Central memory CD8-positive, alpha-beta T cell (primary cell): ENCODE results near the gene CHD9.
"Not testable (repeated sequence)": the region's sequence is repeated elsewhere in the genome, so short reads cannot be mapped to it uniquely, and the experiment has no call there.

ENCODE experiments used
- ATAC-seq: fragments of 150-1000 bp; cut with Tn5 transposase; replicated peaks from 2 replicates; pipeline ENCODE4 v1.10.0; 2022; ENCODE audit warnings: mild to moderate bottlenecking, moderate FRiP score, moderate number of reproducible peaks; ENCODE audit not compliant: poor library complexity, severe bottlenecking; ENCODE audit errors: extremely low read depth
- DNase-seq, 2 donors: peaks; one replicate each; pipeline ENCODE4 v3.0.0; 2021; ENCODE audit warnings: low spot score in 2 of 2
- H3K27ac Mint-ChIP-seq: one replicate; pipeline ENCODE4 v1.8.0; 2022; ENCODE audit warnings: low read depth, mild to moderate bottlenecking, moderate library complexity, mixed read lengths
- H3K27me3 Mint-ChIP-seq: one replicate; pipeline ENCODE4 v1.8.0; 2022; ENCODE audit warnings: mixed read lengths
- H3K36me3 Mint-ChIP-seq: one replicate; pipeline ENCODE4 v1.8.0; 2022; ENCODE audit warnings: mild to moderate bottlenecking, moderate library complexity, mixed read lengths; ENCODE audit not compliant: insufficient read depth
- H3K4me1 Mint-ChIP-seq: one replicate; pipeline ENCODE4 v1.8.0; 2022; ENCODE audit warnings: mixed read lengths
- H3K4me3 Mint-ChIP-seq: one replicate; pipeline ENCODE4 v1.8.0; 2022; ENCODE audit warnings: mild to moderate bottlenecking, moderate library complexity, mixed read lengths
- H3K9me3 Mint-ChIP-seq: one replicate; pipeline ENCODE4 v1.8.0; 2022; ENCODE audit warnings: mixed read lengths

The CHD9 gene

GRCh38 chr16:53069772-53070171 lies 15.0 kb downstream of the CHD9 start:
- Mint-ChIP-seq H3K36me3 (no peaks in the 10 kb centered on the region), H3K9me3 (no peaks in the 10 kb centered on the region), H3K4me1 (peaks cover 67% of the 10 kb centered on the region), H3K4me3 (peak overlapping the region; percentile 42), H3K27me3 (no peaks in the 10 kb centered on the region), H3K27ac (peak overlapping the region; percentile 52)
- no peak for DNase-seq
- ATAC-seq, result no peak

- Mint-ChIP-seq H3K36me3 (peaks cover 1% of the 10 kb centered on the region), H3K4me1 (peaks cover 50% of the 10 kb centered on the region), H3K4me3 (no peak overlapping the region), H3K9me3 (no peaks in the 10 kb centered on the region), H3K27me3 (no peaks in the 10 kb centered on the region), H3K27ac (peak overlapping the region; percentile 47)
- DNase-seq (no peak), ATAC-seq (no peak)
These were observed 17.0 kb downstream of the CHD9 start for GRCh38 chr16:53071748-53072301.

DNA sequence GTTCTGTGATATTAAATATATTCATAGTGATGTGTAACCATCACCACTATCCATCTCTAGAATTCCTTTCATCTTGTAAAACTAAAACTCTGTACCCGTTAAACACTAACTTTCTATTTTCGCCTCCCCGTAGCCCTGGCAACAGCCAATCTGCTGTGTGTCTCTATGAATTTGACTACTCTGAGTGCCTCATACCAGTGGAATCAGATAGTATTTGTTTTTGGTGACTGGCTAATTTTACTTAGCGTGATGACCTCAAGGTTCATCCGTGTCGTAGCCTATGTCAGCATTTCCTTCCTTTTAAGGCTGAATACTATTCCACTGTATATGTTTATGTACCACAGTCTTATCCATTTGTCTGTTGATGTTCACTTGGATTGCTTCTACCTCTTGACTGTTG lies 18.2 kb downstream of the CHD9 start:
- H3K4me1 Mint-ChIP-seq, result peaks cover 43% of the 10 kb centered on the region
- ATAC-seq (no peak), DNase-seq (no peak)
- no peak overlapping the region for H3K4me3 Mint-ChIP-seq
- H3K36me3 Mint-ChIP-seq, result peaks cover 1% of the 10 kb centered on the region
- no peaks in the 10 kb centered on the region for H3K9me3 Mint-ChIP-seq
- H3K27ac Mint-ChIP-seq, result no peak overlapping the region
- H3K27me3 Mint-ChIP-seq, result no peaks in the 10 kb centered on the region

DNA sequence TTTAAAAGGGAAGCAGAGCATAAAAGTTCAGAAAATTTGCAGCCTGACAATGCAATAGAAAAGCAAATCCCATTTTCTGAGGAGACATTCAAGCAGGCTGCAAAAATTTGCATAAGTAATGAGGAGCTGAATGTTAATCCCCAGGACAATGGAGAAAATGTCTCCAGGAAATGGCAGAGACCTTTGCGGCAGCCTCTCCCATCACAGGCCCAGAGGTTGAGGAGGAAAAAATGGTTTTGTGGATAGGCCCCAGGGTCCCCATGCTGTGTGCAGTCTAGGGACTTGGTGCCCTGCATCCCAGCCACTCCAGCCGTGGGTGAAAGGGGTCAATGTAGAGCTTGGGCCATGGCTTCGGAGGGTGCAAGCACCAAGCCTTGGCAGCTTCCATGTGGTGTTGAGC lies 19.5 kb downstream of the CHD9 start:
- DNase-seq, H3K27me3 Mint-ChIP-seq, H3K9me3 Mint-ChIP-seq, H3K4me3 Mint-ChIP-seq, H3K36me3 Mint-ChIP-seq, ATAC-seq, H3K27ac Mint-ChIP-seq: not testable (repeated sequence)
- peaks cover 41% of the 10 kb centered on the region for H3K4me1 Mint-ChIP-seq

- H3K27ac Mint-ChIP-seq, result not testable (repeated sequence)
- H3K4me1 Mint-ChIP-seq, result peaks cover 29% of the 10 kb centered on the region
These were observed 20.7 kb downstream of the CHD9 start for GRCh38 chr16:53075461-53075860.

GRCh38 chr16:53078247-53078646 lies 23.5 kb downstream of the CHD9 start:
- no peaks in the 10 kb centered on the region for H3K27me3 Mint-ChIP-seq
- no peak overlapping the region for H3K4me3 Mint-ChIP-seq
- no peak overlapping the region for H3K27ac Mint-ChIP-seq
- no peak for DNase-seq
- peaks cover 3% of the 10 kb centered on the region for H3K36me3 Mint-ChIP-seq
- H3K4me1 Mint-ChIP-seq, result peaks cover 34% of the 10 kb centered on the region
- ATAC-seq, result no peak
- no peaks in the 10 kb centered on the region for H3K9me3 Mint-ChIP-seq

More at GRCh38 chr16:53075461-53075860, 20.7 kb downstream of the CHD9 start:
- not testable (repeated sequence) for H3K9me3 Mint-ChIP-seq, H3K27me3 Mint-ChIP-seq, ATAC-seq, H3K36me3 Mint-ChIP-seq, DNase-seq, H3K4me3 Mint-ChIP-seq

DNA sequence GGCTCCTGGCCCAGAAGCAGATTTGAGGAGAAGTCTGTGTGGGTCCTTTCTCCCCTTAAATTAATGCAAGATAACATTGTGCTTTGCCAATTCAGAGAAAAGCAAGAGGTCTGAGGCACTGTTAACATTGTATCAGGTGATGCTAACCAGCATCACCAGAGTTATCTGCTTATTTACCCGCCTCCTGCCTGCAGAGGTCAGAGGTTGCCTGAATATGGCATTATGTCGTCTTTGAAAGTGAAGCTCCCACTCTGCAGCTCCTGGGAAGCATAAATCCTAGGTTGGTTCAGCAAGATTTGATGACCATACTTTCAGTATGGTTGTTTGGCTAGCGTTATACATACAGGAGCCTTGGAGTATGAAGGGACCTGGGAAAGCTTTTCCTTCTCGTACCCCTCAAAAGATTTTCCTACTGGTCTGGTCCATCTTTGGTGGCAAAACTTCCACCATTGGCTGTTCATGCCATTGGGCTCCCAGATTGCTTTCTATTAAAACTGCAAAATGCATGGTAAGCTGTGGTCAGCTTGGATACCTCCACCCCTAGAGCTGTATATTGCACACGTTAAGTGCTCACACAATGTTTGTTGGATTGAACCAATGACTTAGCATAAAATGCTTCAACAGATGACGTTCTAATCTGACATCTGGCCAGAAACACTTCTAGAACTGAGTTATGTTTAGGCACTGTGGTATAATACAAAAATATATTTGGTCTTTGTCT lies 24.1 kb downstream of the CHD9 start:
- Mint-ChIP-seq H3K4me1 (peaks cover 34% of the 10 kb centered on the region), H3K36me3 (peaks cover 5% of the 10 kb centered on the region), H3K9me3 (no peaks in the 10 kb centered on the region), H3K27me3 (no peaks in the 10 kb centered on the region), H3K4me3 (no peak overlapping the region), H3K27ac (no peak overlapping the region)
- no peak for DNase-seq
- no peak for ATAC-seq

DNA sequence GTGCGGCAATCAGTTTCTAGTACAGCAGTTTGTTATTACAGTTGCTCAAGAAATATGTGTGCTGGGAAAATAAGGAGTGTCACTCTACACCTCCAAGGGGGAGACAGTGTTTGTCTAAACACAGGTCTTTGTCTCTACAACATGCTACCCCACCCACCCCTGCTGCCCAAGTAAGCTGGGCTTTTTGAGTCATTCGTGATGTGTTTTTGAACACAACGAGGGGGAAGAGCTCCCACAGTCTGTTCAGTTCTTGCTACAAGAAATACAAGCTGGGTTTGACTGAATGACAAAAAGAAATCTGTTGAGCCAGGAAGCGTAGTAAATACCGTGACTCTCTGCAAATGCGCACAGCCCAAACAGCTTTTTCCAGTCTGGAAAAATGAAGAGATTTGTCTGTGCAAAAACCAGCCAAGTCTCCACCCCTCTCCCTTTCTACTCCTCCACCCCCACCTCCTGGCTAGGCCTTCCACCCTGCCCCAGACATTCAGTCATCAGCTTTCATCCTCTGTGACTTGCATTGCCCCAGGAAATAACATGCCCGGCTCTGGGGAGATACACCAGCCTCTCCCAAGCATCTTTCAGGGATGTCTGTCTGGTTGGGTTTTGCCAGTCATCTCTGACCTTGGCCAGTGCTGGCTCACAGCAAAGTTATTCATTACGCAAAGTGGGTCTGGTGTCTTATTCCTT lies 25.7 kb downstream of the CHD9 start:
- no peaks in the 10 kb centered on the region for H3K9me3 Mint-ChIP-seq
- DNase-seq, result no peak
- H3K4me3 Mint-ChIP-seq, result no peak overlapping the region
- H3K27ac Mint-ChIP-seq, result no peak overlapping the region
- peaks cover 8% of the 10 kb centered on the region for H3K36me3 Mint-ChIP-seq
- H3K4me1 Mint-ChIP-seq, result peaks cover 35% of the 10 kb centered on the region
- H3K27me3 Mint-ChIP-seq, result no peaks in the 10 kb centered on the region
- no peak for ATAC-seq

DNA sequence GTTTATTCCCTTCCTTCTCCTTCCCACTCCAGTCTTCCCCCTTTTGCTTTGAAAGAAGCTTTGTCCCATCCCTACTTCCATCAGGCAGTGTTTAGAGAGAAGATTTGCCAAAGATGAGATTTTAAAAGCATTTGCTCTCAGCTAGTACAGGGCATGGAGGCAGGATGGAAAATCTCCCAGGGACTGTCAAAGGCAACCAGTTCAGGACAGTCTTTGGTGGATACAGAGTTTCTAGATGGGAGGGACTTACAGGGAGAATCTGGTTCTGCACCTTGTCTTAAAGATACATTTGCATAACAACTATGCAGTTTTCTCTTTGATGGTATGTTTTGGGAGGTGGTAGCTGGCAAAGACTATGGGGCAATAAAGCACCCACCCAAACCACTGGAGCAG lies 26.2 kb downstream of the CHD9 start:
- Mint-ChIP-seq H3K9me3 (no peaks in the 10 kb centered on the region), H3K27me3 (no peaks in the 10 kb centered on the region), H3K4me3 (no peak overlapping the region), H3K4me1 (peaks cover 35% of the 10 kb centered on the region), H3K36me3 (peaks cover 8% of the 10 kb centered on the region), H3K27ac (no peak overlapping the region)
- ATAC-seq (no peak), DNase-seq (no peak)

DNA sequence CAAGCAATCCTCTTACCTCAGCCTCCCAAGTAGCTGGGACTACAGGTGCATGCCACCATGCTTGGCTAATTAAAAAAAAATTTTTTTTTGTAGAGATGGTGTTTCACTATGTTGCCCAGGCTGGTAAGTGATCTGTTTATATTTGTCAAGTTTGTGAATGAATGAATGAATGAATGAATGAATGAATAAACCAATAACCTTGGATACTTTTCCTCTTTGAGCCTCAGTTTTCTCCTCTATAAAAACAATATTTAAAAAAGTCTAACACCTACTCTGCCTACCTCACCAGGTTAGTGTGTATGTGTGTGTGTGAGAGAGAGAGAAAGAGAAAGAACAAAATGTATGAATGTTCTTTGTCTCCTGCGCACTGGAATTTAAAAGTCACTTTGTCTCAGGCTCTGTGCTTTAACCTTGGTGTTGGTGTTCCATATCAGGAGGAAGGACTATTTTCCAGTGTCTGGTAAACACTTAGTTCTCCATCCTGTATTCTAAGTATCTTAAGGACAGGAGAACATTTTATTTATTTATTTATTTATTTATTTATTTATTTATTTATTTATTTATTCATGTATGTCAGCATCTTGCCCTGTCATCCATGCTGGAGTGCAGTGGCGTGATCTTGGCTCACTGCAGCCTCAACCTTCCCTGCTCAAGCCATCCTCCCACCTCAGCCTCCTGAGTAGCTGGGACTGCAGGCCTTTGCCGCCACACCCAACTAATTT lies 27.1 kb downstream of the CHD9 start:
- peaks cover 38% of the 10 kb centered on the region for H3K4me1 Mint-ChIP-seq
- no peak for ATAC-seq
- H3K36me3 Mint-ChIP-seq, result peaks cover 6% of the 10 kb centered on the region
- DNase-seq, result no peak
- no peaks in the 10 kb centered on the region for H3K9me3 Mint-ChIP-seq
- no peak overlapping the region for H3K4me3 Mint-ChIP-seq
- H3K27me3 Mint-ChIP-seq, result no peaks in the 10 kb centered on the region
- H3K27ac Mint-ChIP-seq, result no peak overlapping the region

GRCh38 chr16:53082509-53082908 lies 27.7 kb downstream of the CHD9 start:
- H3K4me3 Mint-ChIP-seq, result no peak overlapping the region
- DNase-seq (no peak), ATAC-seq (no peak)
- no peaks in the 10 kb centered on the region for H3K9me3 Mint-ChIP-seq
- H3K27ac Mint-ChIP-seq, result no peak overlapping the region
- H3K36me3 Mint-ChIP-seq, result peaks cover 6% of the 10 kb centered on the region
- no peaks in the 10 kb centered on the region for H3K27me3 Mint-ChIP-seq
- H3K4me1 Mint-ChIP-seq, result peaks cover 40% of the 10 kb centered on the region

GRCh38 chr16:53083119-53083518 lies 28.3 kb downstream of the CHD9 start:
- DNase-seq (no peak), ATAC-seq (no peak)
- H3K9me3 Mint-ChIP-seq, result no peaks in the 10 kb centered on the region
- no peaks in the 10 kb centered on the region for H3K27me3 Mint-ChIP-seq
- H3K4me1 Mint-ChIP-seq, result peaks cover 36% of the 10 kb centered on the region
- peaks cover 8% of the 10 kb centered on the region for H3K36me3 Mint-ChIP-seq
- H3K4me3 Mint-ChIP-seq, result no peak overlapping the region
- H3K27ac Mint-ChIP-seq, result no peak overlapping the region
